HG02678 (cell line): Measurements from ENCODE around the gene DNAI2.

Source experiments
- ATAC-seq: cut with Tn5 transposase; IDR thresholded peaks from one replicate; pipeline ENCODE4 v1.9.1; 2021; ENCODE audit warnings: mild to moderate bottlenecking, moderate library complexity; ENCODE audit not compliant: unreplicated experiment

DNAI2 gene

DNA sequence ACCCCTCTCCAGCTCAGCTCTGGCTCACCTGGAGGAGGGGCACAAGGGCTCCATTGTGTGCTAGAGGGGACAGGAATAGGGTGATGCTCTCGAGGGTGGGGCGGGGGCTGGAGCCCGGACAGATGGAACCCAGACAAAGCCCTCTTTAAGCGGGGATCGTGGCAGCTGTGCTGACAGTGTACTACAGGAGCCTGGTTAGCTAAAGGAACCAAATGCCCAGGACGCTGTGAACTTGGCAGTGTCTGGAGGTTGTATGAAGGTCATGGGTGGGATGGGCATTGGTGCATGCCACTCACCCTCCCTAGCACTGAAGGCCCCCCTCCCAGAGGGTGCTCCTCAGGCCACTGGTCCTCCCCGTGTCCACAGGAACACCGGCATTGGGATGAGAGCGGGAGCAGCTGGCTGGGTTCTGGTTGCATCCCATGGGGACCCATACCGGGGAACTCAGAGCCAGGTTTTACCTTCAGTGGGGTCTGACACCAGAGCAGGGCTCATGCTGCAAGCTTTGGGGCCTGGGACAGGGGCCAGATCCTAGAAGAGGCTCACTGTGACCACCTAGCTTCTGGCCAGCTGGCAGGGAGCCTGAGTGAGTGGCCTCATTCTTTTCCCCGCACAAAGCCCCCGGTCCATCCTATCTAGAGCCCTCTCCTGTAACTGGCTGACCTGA is 63.9 kb downstream of the DNAI2 start:
- ATAC-seq, result no peak

DNA sequence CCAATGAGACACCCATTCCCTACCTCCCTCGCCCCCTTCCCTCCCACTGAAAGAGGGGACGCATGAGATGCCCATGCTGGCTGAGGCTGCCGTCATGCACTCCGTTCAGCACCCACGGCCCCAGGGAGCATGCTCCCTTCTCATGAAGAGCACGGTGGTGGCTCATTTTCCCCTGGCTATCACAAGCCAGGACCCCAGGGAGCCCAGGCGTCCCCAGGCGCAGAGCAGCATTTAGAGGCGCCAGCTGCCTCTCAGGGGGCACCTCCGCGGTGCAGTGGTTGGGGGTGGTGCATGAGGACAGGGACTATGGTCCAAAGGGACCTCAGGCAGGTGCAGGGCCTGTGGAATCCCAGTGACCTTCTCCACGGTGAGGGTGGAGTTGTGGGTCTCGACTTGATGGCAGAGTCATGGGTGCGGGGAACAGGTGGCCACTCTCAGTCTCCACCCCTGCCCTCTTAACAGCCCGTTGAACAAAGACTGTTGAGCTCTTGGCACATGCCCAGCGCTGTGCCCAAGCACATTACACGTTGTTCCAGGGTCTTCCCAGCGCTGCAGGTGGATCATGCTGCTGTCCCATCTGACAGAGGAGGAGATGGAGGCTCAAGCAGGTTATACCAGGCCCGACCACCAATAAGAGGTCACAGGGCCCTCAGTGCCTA is 65.6 kb downstream of the DNAI2 start:
- no peak for ATAC-seq

- no peak for ATAC-seq
Measured at GRCh38 chr17:74340470-74341023, 66.5 kb downstream of the DNAI2 start.

- ATAC-seq, result no peak
Measured at GRCh38 chr17:74342224-74342623, 68.2 kb downstream of the DNAI2 start.

- ATAC-seq, result no peak
Measured at GRCh38 chr17:74343121-74343520, 69.1 kb downstream of the DNAI2 start.

- no peak for ATAC-seq
Measured at GRCh38 chr17:74343526-74344284, 69.7 kb downstream of the DNAI2 start.

GRCh38 chr17:74344658-74345057 is 70.6 kb downstream of the DNAI2 start:
- ATAC-seq, result no peak

DNA sequence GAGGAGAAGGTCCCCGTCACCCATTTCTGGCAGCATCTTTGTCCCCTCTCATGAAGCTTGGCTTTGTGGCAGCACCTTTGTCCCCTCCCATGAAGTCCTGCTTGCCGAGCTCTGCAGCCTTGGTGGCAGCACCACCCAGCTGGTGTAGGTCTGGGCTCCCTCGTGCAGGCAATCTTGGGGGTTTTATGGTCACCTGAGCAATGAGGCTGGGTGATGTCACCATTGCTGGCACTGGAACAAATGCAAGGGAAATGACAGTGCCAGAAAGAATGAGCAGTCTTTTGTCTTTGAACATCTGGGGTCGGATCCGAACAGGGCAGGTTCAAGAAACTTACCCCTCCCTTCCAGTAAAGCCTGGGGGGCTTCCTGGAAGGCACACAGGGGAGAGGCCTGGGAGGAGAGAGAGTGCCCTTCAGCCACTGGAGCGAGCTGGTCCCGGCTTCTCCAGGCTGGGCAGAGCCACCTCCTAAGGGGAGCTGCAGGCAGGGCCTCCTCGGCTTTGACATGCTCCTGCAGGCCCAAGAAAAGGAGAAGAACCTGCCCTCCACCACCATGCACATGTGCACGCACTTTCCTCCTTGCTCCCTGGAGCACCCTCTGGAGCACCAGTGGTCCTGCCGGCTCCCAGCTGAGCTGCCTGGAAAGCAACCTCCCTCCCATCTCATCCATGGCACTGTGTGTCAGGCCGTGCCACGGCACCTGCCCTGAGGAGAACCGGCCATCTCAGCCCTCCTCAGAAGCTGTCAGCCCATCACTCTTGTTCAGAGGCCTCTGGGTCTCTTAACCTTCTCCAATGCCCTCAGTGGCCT is 71.6 kb downstream of the DNAI2 start:
- ATAC-seq, result no peak

DNA sequence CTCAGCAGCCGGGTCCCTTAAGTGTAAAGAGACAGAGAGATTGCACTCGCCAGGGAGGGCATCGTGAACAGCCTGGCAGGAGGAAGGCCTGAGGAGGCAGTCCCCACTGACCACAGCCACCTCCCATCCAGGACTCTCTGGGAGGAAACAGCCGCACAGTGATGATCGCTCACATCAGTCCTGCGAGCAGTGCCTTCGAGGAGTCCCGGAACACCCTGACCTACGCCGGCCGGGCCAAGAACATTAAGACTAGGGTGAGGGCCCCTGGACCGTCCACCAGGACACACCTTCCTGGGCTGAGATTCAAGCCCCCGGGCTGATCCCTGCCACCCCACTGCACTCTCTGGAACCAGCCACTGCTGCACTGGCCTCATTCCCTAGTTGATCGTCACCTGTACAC is 73.6 kb downstream of the DNAI2 start:
- no peak for ATAC-seq

DNA sequence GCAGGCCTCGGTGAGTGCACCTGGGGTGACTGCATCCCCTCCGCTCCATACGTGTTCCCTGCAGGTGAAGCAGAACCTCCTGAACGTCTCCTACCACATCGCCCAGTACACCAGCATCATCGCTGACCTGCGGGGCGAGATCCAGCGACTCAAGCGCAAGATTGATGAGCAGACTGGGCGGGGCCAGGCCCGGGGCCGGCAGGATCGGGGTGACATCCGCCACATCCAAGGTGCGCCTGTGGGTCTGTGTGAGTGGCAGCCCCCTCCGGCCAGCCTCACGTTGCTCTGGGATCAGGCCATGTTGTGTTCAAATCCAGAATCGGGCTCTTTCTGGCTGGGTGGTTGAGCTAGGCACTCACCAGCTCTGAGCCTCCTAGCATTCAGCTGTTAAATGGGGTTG is 75.1 kb downstream of the DNAI2 start:
- no peak for ATAC-seq

DNA sequence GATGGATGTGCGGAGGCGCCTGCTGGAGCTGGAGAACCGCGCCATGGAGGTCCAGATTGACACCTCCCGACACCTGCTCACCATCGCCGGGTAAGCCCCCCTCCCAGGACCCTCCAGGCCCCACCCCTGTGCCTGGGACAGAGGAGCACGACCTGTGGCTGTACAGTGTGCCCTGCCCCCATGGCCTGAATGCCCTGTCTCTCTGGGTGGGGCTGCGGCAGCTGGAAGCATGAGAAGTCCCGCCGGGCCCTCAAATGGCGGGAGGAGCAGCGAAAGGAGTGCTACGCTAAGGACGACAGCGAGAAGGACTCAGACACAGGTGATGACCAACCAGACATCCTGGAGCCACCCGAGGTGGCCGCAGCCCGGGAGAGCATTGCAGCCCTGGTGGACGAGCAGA is 76.5 kb downstream of the DNAI2 start:
- ATAC-seq, result no peak

DNA sequence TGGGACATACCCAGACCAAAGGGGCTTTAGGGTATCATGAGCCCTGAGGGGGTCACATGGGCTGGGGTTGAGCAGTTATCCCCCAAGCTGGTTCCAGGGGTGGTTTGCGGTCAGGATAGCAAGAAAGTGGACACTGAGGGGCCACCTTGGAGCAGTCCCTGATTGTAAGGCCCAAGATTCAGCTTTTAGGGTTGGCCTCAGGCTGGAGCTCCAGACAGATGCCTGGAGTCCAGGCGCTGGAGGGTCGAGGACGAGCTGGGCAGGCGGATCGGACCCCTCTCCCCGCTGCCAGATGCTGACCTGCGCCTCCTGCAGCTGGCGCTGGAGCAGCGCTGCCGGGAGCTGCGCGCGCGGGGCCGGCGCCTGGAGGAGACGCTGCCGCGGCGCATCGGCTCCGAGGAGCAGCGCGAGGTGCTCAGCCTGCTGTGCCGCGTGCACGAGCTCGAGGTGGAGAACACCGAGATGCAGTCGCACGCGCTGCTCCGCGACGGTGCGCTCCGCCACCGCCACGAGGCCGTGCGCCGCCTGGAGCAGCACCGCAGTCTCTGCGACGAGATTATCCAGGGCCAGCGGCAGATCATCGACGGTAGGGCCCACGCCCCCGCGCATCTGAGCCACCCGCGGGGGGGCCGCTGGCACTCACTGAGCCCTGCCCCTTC is 77.6 kb downstream of the DNAI2 start:
- ATAC-seq, result no peak

DNA sequence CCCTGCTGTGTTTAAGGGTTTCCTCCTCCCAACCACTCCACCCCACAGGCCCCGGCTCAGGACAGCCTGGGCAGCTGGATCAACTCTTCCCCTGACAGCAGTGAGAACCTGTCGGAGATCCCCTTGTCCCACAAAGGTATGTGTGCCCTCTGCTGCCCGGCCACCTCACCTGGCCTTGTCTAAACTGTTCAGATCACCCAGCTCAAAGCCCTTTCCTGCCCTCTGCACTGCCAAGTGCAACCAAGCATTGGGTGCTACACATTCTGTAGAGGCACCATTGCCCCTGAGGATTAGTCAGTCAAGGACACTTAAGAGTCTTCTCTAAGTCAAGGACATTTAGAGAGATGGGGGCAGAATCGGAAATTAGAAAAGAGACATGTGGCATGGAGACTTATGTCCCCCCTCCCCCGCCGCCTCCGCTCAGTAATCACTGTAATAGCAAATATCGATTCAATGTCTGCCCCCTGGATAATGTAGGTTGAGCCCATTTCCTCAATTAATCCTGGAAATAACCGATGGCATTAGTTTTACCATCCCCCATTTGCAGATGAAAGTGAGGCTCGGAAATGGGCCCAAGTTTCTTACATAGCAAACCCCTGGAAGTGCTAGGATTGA is 79.5 kb downstream of the DNAI2 start:
- ATAC-seq, result no peak

DNA sequence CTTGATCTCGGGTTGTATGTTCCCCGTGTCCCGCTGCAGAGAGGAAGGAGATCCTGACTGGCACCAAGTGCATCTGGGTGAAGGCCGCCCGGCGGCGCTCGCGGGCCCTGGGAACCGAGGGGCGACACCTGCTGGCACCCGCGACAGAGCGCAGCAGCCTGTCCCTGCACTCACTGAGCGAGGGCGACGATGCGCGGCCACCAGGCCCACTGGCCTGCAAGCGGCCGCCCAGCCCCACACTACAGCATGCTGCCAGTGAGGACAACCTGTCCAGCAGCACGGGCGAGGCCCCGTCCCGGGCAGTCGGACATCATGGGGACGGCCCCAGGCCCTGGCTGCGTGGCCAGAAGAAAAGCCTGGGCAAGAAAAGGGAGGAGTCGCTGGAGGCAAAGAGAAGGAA is 80.1 kb downstream of the DNAI2 start:
- no peak for ATAC-seq

DNA sequence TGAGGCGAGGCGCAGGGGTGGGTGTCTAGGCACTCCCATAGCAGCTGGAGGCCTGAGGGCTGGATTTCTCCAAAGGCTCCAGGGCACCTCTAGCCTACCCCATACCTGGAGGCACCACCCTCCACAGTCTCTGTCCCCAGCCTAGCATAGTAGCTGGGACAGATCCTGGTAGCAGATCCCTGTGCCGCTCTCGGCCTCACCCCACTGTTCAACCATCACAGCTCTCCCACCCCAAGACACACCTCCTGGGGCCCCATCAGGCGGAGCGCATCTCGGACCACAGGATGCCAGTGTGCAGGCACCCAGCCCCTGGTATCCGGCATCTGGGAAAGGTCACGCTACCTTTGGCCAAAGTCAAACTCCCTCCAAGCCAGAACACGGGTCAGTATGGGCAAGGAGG is 80.5 kb downstream of the DNAI2 start:
- no peak for ATAC-seq

DNA sequence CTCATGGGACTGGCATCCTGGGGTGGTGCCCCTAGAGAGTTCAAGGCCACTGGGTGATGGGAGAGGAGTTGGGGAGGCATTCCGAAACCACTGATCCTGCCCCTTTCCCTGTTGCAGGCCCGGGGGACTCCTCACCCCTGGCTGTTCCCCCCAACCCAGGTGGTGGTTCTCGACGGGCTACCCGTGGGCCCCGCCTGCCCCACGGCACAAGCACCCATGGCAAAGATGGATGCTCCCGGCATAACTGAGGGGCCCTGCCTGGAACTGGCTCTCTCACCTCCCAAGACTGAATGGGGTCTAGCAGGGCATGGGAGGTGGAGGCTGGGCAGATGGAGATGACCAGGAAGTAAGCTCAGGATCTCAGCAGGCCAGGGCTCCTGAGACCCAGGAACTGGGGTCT is 81.0 kb downstream of the DNAI2 start:
- no peak for ATAC-seq

GRCh38 chr17:74356646-74357465 is 82.8 kb downstream of the DNAI2 start:
- no peak for ATAC-seq

DNA sequence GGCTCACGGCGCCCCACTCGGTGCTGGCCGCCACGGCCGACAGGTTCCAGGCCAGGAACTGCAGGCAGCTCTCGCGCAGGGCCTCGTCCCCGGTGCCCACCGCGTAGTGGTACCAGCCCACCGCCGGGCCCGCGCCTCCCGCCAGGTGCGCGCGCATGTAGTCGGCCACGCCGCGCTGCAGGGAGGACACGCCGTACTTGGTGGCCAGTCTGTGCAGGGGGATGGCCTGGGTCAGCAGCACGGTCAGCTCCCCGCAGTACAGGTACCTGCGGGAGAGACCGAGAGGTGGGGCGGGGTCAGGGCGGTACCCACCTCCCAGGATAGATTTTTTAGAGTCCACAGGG is 83.4 kb downstream of the DNAI2 start:
- no peak for ATAC-seq

DNA sequence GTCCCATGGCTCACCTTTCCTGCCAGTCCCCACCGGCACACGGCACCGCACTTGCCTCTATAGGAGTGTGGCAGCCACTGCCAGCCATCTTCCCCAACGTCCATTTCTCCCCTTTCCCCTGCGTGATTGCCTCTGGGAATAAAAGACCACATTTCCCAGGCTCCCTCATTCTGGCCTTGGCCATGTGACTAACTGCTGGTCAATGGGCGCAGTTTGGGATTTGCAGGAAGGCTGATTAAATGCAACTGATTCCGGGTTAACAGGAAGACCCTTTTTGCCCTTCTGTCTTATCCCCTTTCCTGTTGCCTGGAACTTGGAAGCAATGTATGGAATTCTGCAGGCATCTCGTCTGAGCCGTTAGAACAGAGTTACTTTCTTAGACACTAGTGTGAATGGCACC is 84.7 kb downstream of the DNAI2 start:
- no peak for ATAC-seq
